ENCODE measurements around the gene SUCLG2. TPM values are rescaled to one million over a fixed set of nuclear protein-coding genes. Genes with fewer than 3 reads are reported as not detected.

Gene SUCLG2
- total RNA-seq, 1 experiment from 2014 or later: 22.3 TPM

- no peak for DNase-seq
- H3K36me3 ChIP-seq (ENCODE audit: low read depth, low read length): no peaks in the 10 kb centered on the region
- H3K9ac ChIP-seq (ENCODE audit: low read length): no peak overlapping the region
- no peak overlapping the region for H2AFZ ChIP-seq (ENCODE audit: low read length)
- H3K79me2 ChIP-seq (ENCODE audit: low read length): no peaks in the 10 kb centered on the region
- no peaks in the 10 kb centered on the region for H3K4me1 ChIP-seq (ENCODE audit: insufficient read depth, low read length)
- H3K27me3 ChIP-seq (ENCODE audit: low read length): no peaks in the 10 kb centered on the region
- no peaks in the 10 kb centered on the region for H4K20me1 ChIP-seq (ENCODE audit: low read length)
- POLR2A ChIA-PET (ENCODE audit: unreplicated experiment): no interaction called here
- H3K9me3 ChIP-seq (ENCODE audit: low read length): no peaks in the 10 kb centered on the region
- TF ChIP-seq EZH2 (IDR thresholded peaks at IDR 0.05; ENCODE audit: low read length, unreplicated experiment): no peak
- TF ChIP-seq, protein P1, sequence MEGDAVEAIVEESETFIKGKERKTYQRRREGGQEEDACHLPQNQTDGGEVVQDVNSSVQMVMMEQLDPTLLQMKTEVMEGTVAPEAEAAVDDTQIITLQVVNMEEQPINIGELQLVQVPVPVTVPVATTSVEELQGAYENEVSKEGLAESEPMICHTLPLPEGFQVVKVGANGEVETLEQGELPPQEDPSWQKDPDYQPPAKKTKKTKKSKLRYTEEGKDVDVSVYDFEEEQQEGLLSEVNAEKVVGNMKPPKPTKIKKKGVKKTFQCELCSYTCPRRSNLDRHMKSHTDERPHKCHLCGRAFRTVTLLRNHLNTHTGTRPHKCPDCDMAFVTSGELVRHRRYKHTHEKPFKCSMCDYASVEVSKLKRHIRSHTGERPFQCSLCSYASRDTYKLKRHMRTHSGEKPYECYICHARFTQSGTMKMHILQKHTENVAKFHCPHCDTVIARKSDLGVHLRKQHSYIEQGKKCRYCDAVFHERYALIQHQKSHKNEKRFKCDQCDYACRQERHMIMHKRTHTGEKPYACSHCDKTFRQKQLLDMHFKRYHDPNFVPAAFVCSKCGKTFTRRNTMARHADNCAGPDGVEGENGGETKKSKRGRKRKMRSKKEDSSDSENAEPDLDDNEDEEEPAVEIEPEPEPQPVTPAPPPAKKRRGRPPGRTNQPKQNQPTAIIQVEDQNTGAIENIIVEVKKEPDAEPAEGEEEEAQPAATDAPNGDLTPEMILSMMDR (conservative IDR thresholded peaks at IDR 0.05; ENCODE audit: low read depth, low read length): no peak
- TF ChIP-seq EZH2phosphoT487 (IDR thresholded peaks at IDR 0.05; ENCODE audit: borderline replicate concordance, low read length): no peak
- H3K9me2 ChIP-seq (replicated peaks; ENCODE audit: low read length): no peaks in the 10 kb centered on the region
- BruUV-seq (replicated peaks): no TSS peak
- no peaks in the 10 kb centered on the region for H3F3A ChIP-seq (ENCODE audit: low read length, unreplicated experiment)
- CTCF ChIA-PET: no interaction called here
- no peak overlapping the region for H3K4me2 ChIP-seq (ENCODE audit: low read length)
- intact Hi-C loops (cut with micrococcal nuclease): no loop called here
- no peak overlapping the region for H3K27ac ChIP-seq (ENCODE audit: low read length)
- ATAC-seq: no peak
- no peak overlapping the region for H3K4me3 ChIP-seq (ENCODE audit: low read length)
Observed at GRCh38 chr3:67561266-67561665, 93.1 kb downstream of the SUCLG2 start.

DNA sequence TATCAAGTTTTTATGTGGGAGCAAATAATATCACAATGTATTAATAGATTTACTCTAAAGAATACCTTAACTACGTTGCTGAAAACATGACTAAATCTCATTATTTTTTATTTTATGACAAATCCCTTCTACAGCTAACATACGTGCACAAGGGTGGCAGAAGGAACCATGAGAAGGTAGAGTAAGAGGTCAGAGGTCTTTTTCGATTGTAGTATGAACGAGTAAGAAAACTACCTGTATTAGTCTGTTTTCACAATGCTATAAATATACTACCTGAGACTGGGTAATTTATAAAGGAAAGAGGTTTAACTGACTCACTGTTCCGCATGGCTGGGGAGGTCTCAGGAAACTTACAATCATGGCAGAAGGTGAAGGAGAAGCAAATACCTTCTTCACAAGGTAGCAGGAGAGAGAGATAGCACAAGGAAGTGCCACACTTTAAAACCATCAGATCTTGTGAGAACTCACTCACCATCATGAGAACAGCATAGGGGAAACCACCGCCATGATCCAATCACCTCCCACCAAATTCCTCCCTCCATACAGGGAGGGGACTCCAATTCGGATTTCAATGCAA is 95.3 kb downstream of the SUCLG2 start:
- POLR2A ChIA-PET (ENCODE audit: unreplicated experiment): no interaction called here
- BruUV-seq (replicated peaks): no TSS peak

GRCh38 chr3:67558426-67558825 is 96.0 kb downstream of the SUCLG2 start:
- CTCF ChIA-PET: no interaction called here

More for the DNA sequence above, 95.3 kb downstream of the SUCLG2 start:
- Histone ChIP-seq H3K27me3 (ENCODE audit: low read length) (no peaks in the 10 kb centered on the region), H3K9me2 (replicated peaks; ENCODE audit: low read length) (no peaks in the 10 kb centered on the region), H2AFZ (ENCODE audit: low read length) (no peak overlapping the region), H3K4me2 (ENCODE audit: low read length) (no peak overlapping the region), H3K9me3 (ENCODE audit: low read length) (no peaks in the 10 kb centered on the region), H3F3A (ENCODE audit: low read length, unreplicated experiment) (no peaks in the 10 kb centered on the region), H3K9ac (ENCODE audit: low read length) (no peak overlapping the region), H4K20me1 (ENCODE audit: low read length) (no peaks in the 10 kb centered on the region), H3K36me3 (ENCODE audit: low read depth, low read length) (no peaks in the 10 kb centered on the region), H3K27ac (ENCODE audit: low read length) (no peak overlapping the region), H3K4me3 (ENCODE audit: low read length) (no peak overlapping the region), H3K4me1 (ENCODE audit: insufficient read depth, low read length) (no peaks in the 10 kb centered on the region), H3K79me2 (ENCODE audit: low read length) (no peaks in the 10 kb centered on the region)
- DNase-seq (no peak), ATAC-seq (no peak)
- intact Hi-C loops (cut with micrococcal nuclease): no loop called here
- CTCF ChIA-PET: no interaction called here
- TF ChIP-seq EZH2 (IDR thresholded peaks at IDR 0.05; ENCODE audit: low read length, unreplicated experiment) (no peak), EZH2phosphoT487 (IDR thresholded peaks at IDR 0.05; ENCODE audit: borderline replicate concordance, low read length) (no peak)
- TF ChIP-seq, protein P1 (conservative IDR thresholded peaks at IDR 0.05; ENCODE audit: low read depth, low read length): no peak

More at GRCh38 chr3:67558426-67558825, 96.0 kb downstream of the SUCLG2 start:
- no peaks in the 10 kb centered on the region for H3K79me2 ChIP-seq (ENCODE audit: low read length)
- BruUV-seq (replicated peaks): no TSS peak
- intact Hi-C loops (cut with micrococcal nuclease): no loop called here
- H3F3A ChIP-seq (ENCODE audit: low read length, unreplicated experiment): no peaks in the 10 kb centered on the region
- H3K4me3 ChIP-seq (ENCODE audit: low read length): no peak overlapping the region
- H4K20me1 ChIP-seq (ENCODE audit: low read length): no peaks in the 10 kb centered on the region
- H3K4me2 ChIP-seq (ENCODE audit: low read length): no peak overlapping the region
- no peaks in the 10 kb centered on the region for H3K36me3 ChIP-seq (ENCODE audit: low read depth, low read length)
- ATAC-seq (no peak), DNase-seq (no peak)
- H3K9me2 ChIP-seq (replicated peaks; ENCODE audit: low read length): no peaks in the 10 kb centered on the region
- no peak overlapping the region for H2AFZ ChIP-seq (ENCODE audit: low read length)
- H3K4me1 ChIP-seq (ENCODE audit: insufficient read depth, low read length): no peaks in the 10 kb centered on the region
- POLR2A ChIA-PET (ENCODE audit: unreplicated experiment): no interaction called here
- H3K9ac ChIP-seq (ENCODE audit: low read length): no peak overlapping the region
- no peaks in the 10 kb centered on the region for H3K9me3 ChIP-seq (ENCODE audit: low read length)
- H3K27ac ChIP-seq (ENCODE audit: low read length): no peak overlapping the region
- no peaks in the 10 kb centered on the region for H3K27me3 ChIP-seq (ENCODE audit: low read length)
- TF ChIP-seq, protein P1 (conservative IDR thresholded peaks at IDR 0.05; ENCODE audit: low read depth, low read length): no peak
- no peak for TF ChIP-seq EZH2 (IDR thresholded peaks at IDR 0.05; ENCODE audit: low read length, unreplicated experiment)
- TF ChIP-seq EZH2phosphoT487 (IDR thresholded peaks at IDR 0.05; ENCODE audit: borderline replicate concordance, low read length): no peak
